GM21786 (cell line): ENCODE results near the gene B3GAT1.

Experiments used
- ATAC-seq: cut with Tn5 transposase; IDR thresholded peaks from one replicate; pipeline ENCODE4 v1.9.1; 2021; ENCODE audit not compliant: unreplicated experiment

B3GAT1 gene

DNA sequence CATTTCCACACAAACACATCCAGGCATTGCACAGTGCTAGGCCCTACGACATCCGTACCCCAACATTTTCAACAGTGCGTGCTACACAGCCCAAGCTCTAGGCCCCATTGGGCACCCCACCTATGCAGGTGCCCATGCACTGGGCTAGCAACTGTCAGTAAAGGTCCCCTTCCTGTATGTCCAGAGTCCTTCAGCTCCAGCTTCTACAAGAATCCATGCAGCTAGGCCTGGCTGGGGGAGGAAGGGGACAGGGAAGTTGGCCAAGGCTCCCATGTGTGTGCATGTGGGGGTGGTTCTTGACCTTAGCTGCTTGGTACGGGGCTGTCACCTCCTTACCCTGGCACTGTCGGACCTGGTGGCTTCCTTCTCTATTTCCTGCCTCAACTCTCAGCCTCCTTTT lies 1.3 kb downstream of the B3GAT1 start:
- ATAC-seq: no peak

DNA sequence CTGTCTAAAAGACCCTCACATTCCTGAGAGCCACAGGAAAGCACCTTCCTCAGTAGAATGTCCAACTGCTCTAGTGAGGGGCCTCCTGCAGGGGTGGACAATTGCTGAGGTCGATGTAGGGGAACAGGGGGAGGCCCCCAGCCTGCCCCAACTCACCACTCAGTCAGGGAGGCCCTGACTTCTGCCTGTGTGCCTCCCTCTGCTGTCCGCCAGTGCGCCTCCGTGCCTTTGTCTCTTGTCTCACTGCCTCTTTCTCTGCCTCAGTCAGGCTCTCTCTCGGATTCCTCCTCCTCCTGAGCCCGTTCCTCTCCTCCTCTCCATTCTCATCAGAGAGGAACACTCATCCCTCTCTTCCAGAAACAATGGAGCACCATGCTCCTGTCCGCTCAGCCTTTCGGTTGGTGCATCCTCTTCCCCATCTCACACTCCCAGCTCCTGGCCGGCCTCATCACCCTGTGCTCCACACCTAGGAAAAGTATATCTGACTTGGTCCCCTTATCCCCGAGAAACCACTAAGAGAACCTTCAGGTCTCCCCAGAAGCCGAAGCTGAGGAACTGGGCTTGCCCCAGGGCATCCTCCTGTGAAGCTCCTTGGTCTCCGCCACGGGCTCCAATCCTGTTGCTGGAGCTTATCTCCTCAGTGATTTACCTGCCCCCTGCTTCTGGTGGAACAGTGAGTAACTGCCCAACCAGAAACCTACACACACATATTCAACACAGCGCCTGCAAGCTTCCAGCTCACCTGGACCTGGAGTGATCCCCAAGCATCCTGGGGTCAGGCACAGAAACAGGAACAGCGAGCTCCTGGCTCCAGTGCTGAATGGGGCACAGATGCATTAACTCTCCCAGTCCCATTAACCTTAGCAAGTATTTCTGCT lies 2.3 kb downstream of the B3GAT1 start:
- no peak for ATAC-seq

GRCh38 chr11:134407923-134408322 lies 4.1 kb downstream of the B3GAT1 start:
- no peak for ATAC-seq

- no peak for ATAC-seq
Observed at GRCh38 chr11:134407321-134407828, 4.7 kb downstream of the B3GAT1 start.

GRCh38 chr11:134406264-134407185 lies 5.5 kb downstream of the B3GAT1 start:
- no peak for ATAC-seq

GRCh38 chr11:134405841-134406240 lies 6.2 kb downstream of the B3GAT1 start:
- ATAC-seq: no peak

DNA sequence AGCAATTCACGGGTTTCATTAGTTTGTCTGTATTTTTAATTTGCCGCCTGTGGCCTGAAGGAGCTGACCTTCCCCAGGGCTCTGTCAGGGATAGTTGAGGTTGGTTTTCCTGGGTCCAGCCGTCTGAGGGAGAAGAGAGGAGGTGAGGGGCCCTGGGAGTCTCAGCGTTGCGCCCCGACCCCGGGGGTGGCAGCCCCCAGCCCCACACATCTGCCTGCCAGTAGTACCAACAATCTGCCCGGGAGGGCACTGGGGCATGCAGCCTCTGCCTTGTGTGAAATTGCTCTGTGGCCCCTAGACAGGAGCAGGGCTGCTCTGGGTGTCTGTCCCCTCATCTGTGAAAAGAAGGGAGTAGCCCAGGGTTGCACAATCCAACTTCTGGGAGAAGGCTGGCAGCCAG lies 6.6 kb downstream of the B3GAT1 start:
- ATAC-seq: no peak

- ATAC-seq: no peak
Observed at GRCh38 chr11:134404575-134405341, 7.3 kb downstream of the B3GAT1 start.

DNA sequence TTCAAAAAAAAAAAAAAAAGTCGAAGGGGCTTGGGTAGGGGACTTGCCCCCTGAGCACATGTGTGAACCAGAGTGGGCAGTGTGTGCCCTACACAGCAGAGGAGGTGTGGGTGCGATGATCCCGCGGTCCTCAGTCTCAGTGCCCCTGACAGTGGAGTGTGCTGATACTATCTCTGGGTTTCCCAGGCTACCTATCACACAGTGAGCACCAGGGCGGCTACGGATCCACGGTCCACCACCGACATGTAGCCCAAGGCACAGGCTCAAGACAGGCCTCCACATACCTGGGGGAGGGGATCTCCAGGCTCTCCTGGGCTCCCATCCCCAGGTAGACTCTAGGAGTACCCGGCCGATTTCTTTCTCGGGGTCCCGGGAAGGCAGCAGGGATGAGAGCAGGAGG lies 9.1 kb downstream of the B3GAT1 start:
- no peak for ATAC-seq

GRCh38 chr11:134401825-134402809 lies 9.9 kb downstream of the B3GAT1 start:
- ATAC-seq: no peak

DNA sequence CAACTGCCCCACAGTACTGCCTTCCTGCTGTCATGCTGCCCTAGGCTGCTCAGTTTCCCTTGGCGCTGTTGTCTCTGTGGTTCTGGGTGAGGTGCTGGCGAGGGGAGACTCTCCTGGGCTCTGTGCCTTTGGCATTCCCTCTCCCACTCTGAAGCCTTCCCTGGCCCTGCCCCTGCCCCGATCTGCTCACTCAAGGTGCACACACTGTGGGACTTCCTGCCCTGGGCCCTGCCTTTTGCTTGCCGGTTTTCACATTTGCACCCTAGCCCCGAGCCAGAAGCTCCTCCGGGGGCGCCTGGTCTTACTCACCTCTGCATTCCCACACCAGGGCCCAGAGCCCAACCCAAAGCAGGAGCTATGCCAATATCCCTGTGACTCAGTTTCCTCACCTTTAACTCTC lies 12.0 kb downstream of the B3GAT1 start:
- no peak for ATAC-seq

- no peak for ATAC-seq
Observed at GRCh38 chr11:134399293-134399654, 12.8 kb downstream of the B3GAT1 start.

GRCh38 chr11:134398644-134399292 lies 13.3 kb downstream of the B3GAT1 start:
- no peak for ATAC-seq

DNA sequence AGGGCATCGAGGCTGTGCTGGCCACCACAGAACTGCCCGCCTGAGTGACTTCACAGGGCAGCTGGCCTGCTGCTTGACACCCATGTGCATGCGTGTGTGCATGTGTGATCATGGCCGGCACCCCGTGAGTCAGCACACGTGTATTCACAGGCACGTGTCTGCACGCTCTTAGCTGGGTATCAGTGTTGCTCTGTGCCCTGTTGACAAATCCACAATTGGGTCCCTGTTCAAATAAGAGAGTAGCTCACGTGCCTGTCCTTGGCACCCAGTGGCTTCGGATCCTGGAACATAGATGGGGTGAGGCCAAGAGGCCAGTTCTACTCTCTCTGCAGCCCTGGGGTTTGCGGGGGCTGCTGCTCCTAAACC lies 14.0 kb downstream of the B3GAT1 start:
- ATAC-seq: no peak

DNA sequence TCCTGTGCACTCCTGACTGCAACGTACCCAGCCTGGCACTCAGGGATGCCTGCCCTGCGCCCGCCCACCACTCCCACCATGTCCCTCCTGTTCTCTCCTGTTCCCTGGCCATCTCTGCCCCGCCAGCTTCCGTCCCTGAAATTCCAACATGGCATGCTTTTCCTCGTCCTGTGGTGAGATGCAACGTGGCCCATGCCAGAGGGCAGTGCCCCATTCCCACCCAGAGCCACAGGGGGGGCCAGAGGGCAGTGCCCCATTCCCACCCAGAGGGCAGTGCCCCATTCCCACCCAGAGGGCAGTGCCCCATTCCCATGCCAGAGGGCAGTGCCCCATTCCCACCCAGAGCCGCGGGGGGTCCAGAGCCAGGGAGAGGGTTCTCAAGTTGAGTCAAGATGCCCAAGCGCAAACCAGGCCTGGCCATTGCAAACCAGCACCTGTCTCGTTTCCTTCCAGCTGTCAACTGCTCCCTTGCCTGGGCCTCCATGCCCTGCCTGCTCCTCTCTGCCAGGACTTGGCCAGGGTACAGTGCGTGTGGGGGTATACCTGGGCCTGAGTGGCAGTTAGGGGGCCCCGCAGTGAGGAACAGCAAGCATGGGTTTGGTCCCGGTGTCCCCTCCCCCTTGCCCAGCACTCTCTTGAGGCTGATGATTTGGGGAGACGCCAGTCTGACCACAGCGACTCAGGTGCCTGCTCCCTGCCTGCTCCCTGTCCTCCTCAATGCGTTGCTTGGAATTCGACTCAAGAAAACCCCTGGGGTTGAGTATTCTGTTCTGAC lies 14.6 kb downstream of the B3GAT1 start:
- no peak for ATAC-seq

GRCh38 chr11:134395002-134395401 lies 17.0 kb downstream of the B3GAT1 start:
- no peak for ATAC-seq

- no peak for ATAC-seq
Observed at GRCh38 chr11:134394311-134394710, 17.7 kb downstream of the B3GAT1 start.

DNA sequence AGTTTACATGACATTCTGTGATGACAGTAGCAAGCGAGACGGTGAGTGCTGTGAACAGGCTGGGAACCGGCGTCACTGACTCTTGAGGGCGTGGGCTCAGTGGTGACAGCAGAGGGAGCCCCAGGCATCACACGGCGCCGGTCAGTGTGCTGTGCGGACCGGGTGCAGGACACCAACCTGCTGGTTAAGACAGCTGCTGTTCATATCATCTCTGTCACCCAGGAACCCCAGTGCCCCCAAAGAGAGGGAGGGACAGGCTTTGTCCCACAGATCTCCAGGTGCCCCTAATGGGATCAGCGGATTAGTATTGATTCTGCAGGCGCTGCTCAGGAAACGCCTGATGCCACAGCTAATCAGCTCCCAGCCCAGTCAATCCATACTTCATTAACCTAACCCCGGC lies 18.4 kb downstream of the B3GAT1 start:
- ATAC-seq: no peak
